ENCODE measurements around the gene ZCCHC2. TPM values are rescaled to one million over a fixed set of nuclear protein-coding genes. Genes with fewer than 3 reads are reported as not detected.

Gene ZCCHC2
- total RNA-seq, 6 experiments from 2014 or later = 18.9 to 26.6 (median 23.5) TPM

DNA sequence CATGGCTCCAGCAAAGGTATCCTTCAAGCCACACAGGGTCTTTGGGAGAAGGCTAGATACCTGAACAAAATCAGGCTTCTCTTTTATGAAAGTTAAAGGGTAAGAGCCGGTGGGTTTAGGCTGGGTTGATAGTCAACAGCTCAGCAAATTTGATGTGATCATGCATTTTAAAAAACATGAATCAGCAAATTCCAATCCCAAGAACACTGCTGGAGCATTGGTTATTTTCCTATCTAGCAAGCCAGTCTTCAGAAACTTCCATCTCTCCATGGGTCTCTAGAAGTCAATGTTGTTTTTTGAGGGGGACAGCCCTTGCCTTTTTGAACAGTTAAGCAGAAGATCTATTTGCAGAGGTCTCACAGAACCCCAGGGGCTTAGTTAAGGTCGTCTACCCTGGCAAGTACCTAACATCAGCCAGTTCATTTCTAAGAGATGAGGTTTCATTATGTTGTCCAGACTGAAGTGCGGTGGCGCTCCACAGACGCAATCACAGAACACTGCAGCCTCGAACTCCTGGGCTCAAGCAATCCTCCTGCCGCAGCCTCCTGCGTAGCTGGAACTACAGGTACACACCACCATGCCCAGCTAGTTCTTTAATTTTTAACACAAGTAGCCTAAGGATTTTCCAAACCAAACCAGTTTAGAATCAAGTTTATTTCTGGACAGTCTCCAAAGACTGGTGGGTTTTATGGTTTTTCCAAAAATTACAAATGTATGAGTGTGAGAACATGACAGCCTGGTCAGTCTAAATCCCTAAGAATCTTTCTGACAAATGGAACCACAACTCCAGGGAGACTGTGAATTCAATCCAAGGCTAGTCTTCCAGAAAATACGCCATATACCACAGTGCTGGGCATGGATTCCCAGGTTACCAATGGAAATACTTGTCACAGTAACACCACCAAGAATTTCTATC lies 4.1 kb upstream of the ZCCHC2 start:
- peaks cover 0 to 30% (median 0%) of the 10 kb centered on the region in 4 donors for H3K4me1 ChIP-seq
- ATAC-seq = no peak
- no peaks in the 10 kb centered on the region for H3K27me3 ChIP-seq
- no peak overlapping the region for H3K27ac ChIP-seq
- intact Hi-C loops (cut with DNase I) = no loop called here
- 85% methylated on average over 6 of the region's 9 CpGs for WGBS (ENCODE audit: insufficient coverage, low coverage, low lambda C conversion rate, missing lambda C conversion rate)
- H3K36me3 ChIP-seq = no peaks in the 10 kb centered on the region
- DNase-seq = no peak
- TF ChIP-seq, protein P1, sequence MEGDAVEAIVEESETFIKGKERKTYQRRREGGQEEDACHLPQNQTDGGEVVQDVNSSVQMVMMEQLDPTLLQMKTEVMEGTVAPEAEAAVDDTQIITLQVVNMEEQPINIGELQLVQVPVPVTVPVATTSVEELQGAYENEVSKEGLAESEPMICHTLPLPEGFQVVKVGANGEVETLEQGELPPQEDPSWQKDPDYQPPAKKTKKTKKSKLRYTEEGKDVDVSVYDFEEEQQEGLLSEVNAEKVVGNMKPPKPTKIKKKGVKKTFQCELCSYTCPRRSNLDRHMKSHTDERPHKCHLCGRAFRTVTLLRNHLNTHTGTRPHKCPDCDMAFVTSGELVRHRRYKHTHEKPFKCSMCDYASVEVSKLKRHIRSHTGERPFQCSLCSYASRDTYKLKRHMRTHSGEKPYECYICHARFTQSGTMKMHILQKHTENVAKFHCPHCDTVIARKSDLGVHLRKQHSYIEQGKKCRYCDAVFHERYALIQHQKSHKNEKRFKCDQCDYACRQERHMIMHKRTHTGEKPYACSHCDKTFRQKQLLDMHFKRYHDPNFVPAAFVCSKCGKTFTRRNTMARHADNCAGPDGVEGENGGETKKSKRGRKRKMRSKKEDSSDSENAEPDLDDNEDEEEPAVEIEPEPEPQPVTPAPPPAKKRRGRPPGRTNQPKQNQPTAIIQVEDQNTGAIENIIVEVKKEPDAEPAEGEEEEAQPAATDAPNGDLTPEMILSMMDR (IDR thresholded peaks at IDR 0.05) = no peak
- TF ChIP-seq POLR2A (IDR thresholded peaks at IDR 0.05) = no peak
- no peak overlapping the region for H3K4me3 ChIP-seq
- H3K9me3 ChIP-seq = peaks cover 0 to 9% (median 0%) of the 10 kb centered on the region in 4 donors

DNA sequence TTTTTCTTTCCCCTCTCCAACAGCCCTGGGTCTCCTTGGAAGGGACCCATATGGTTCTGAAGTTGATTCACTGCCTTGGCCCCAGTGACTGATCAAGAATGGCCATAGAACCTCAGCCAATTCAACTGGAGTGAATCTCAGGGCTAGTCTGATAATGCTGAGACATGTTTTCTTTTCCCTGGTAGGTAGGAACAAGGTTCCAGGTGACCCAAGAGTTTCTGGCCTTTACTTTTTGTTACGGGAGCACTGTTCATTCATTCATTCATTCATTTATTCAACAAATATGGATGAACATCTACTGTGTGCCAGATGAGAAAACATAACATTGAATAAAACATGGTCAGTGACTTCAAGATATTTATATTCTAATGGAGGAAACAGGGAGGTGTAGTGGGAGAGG lies 3.1 kb upstream of the ZCCHC2 start:
- ATAC-seq (no peak), DNase-seq (no peak)
- peaks cover 0 to 30% (median 0%) of the 10 kb centered on the region in 4 donors for H3K4me1 ChIP-seq
- WGBS (ENCODE audit: insufficient coverage, low coverage, low lambda C conversion rate, missing lambda C conversion rate) = 38% methylated on average over 1 of the region's 1 CpG
- H3K4me3 ChIP-seq = no peak overlapping the region
- intact Hi-C loops (cut with DNase I) = no loop called here
- H3K27me3 ChIP-seq = no peaks in the 10 kb centered on the region
- H3K36me3 ChIP-seq = no peaks in the 10 kb centered on the region
- H3K27ac ChIP-seq = no peak overlapping the region
- TF ChIP-seq POLR2A (IDR thresholded peaks at IDR 0.05) = no peak
- TF ChIP-seq, protein P1 (IDR thresholded peaks at IDR 0.05) = no peak
- H3K9me3 ChIP-seq = peaks cover 0 to 5% (median 0%) of the 10 kb centered on the region in 4 donors

DNA sequence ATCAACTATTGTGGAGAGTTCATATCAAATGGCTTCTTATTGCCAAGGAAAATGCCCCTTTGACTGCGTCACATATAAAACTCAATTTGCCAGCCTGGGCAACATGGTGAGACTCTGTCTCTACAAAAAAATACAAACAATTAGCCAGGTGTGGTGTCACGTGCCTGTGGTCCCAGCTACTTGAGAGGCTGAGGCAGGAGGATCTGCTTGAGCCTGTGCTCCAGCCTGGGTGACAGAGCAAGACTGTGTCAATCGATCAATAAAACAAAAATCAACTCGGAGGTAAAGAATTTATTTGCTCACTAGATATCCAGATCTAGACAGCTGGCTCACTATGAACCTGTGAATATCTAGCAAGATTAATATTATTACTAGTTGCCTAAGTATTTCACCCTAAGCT lies 1.7 kb upstream of the ZCCHC2 start:
- no peak for DNase-seq
- H3K9me3 ChIP-seq = no peaks in the 10 kb centered on the region
- no peaks in the 10 kb centered on the region for H3K27me3 ChIP-seq
- TF ChIP-seq POLR2A (IDR thresholded peaks at IDR 0.05) = no peak
- TF ChIP-seq, protein P1 (IDR thresholded peaks at IDR 0.05) = no peak
- WGBS (ENCODE audit: insufficient coverage, low coverage, low lambda C conversion rate, missing lambda C conversion rate) = 34% methylated on average over 4 of the region's 4 CpGs
- no peak for ATAC-seq
- peaks cover 0 to 36% (median 3%) of the 10 kb centered on the region in 4 donors for H3K4me1 ChIP-seq
- no peaks in the 10 kb centered on the region for H3K36me3 ChIP-seq
- H3K27ac ChIP-seq = peak overlapping the region in 1 of 3 donors; percentile 99
- peak overlapping the region; percentile 89 to 95 (median 91) for H3K4me3 ChIP-seq
- intact Hi-C loops (cut with DNase I) = no loop called here

GRCh38 chr18:62521593-62521992 lies 1.2 kb upstream of the ZCCHC2 start:
- no peak for TF ChIP-seq POLR2A (IDR thresholded peaks at IDR 0.05)
- TF ChIP-seq, protein P1 (IDR thresholded peaks at IDR 0.05) = no peak
- 3% methylated on average over 2 of the region's 2 CpGs for WGBS (ENCODE audit: insufficient coverage, low coverage, low lambda C conversion rate, missing lambda C conversion rate)
- peak overlapping the region in 2 of 3 donors; percentile 98 to 99 for H3K27ac ChIP-seq
- DNase-seq (no peak), ATAC-seq (no peak)
- peaks cover 0 to 36% (median 3%) of the 10 kb centered on the region in 4 donors for H3K4me1 ChIP-seq
- H3K36me3 ChIP-seq = no peaks in the 10 kb centered on the region
- peak overlapping the region; percentile 89 to 95 (median 91) for H3K4me3 ChIP-seq
- no peaks in the 10 kb centered on the region for H3K27me3 ChIP-seq
- no peaks in the 10 kb centered on the region for H3K9me3 ChIP-seq
- intact Hi-C loops (cut with DNase I) = no loop called here

Measured in right lobe of liver (tissue), 6 donors.